ENCODE data around the gene POLN. TPM values are rescaled to one million over a fixed set of nuclear protein-coding genes. Genes with fewer than 3 reads are reported as not detected.

Gene POLN
- total and polyA plus RNA-seq, 12 donors: 0.69 to 10.6 (median 3.0) TPM

- intact Hi-C loops (cut with DNase I): no loop called here
Measured at GRCh38 chr4:2135083-2135482, 106.8 kb downstream of the POLN start.

GRCh38 chr4:2132438-2132837 is 109.5 kb downstream of the POLN start:
- no peak for DNase-seq
- Histone ChIP-seq H3K4me3 (no peak overlapping the region), H3K27me3 (no peaks in the 10 kb centered on the region), H3K4me1 (replicated peaks in 1 of 2) (no peaks in the 10 kb centered on the region), H3K27ac (no peak overlapping the region), H3K36me3 (replicated peaks in 1 of 2) (no peaks in the 10 kb centered on the region), H3K9me3 (replicated peaks in 1 of 3) (peaks cover 0 to 4% (median 0%) of the 10 kb centered on the region in 3 donors)
- no peak for TF ChIP-seq POLR2A (IDR thresholded peaks at IDR 0.05)
- no peak for TF ChIP-seq CTCF (IDR thresholded peaks at IDR 0.05)
- intact Hi-C loops (cut with DNase I): no loop called here

More at GRCh38 chr4:2135083-2135482, 106.8 kb downstream of the POLN start:
- TF ChIP-seq POLR2A (IDR thresholded peaks at IDR 0.05): no peak
- no peak for TF ChIP-seq CTCF (IDR thresholded peaks at IDR 0.05)
- Histone ChIP-seq H3K9me3 (replicated peaks in 1 of 3) (peaks cover 0 to 4% (median 0%) of the 10 kb centered on the region in 3 donors), H3K27me3 (no peaks in the 10 kb centered on the region), H3K4me3 (no peak overlapping the region), H3K4me1 (replicated peaks in 1 of 2) (no peaks in the 10 kb centered on the region), H3K27ac (no peak overlapping the region), H3K36me3 (replicated peaks in 1 of 2) (no peaks in the 10 kb centered on the region)
- DNase-seq: peak in 2 of 7 donors; percentile 14 to 18
- WGBS, 4 donors: 42 to 70% (median 63%) methylated on average over 5 to 8 of the region's 8 CpGs

- Histone ChIP-seq H3K36me3 (replicated peaks in 1 of 2) (no peaks in the 10 kb centered on the region), H3K4me1 (replicated peaks in 1 of 2) (no peaks in the 10 kb centered on the region), H3K27ac (no peak overlapping the region), H3K4me3 (no peak overlapping the region), H3K27me3 (no peaks in the 10 kb centered on the region), H3K9me3 (replicated peaks in 1 of 3) (peaks cover 0 to 2% (median 0%) of the 10 kb centered on the region in 3 donors)
- TF ChIP-seq CTCF (IDR thresholded peaks at IDR 0.05) (no peak), POLR2A (IDR thresholded peaks at IDR 0.05) (no peak)
- intact Hi-C loops (cut with DNase I): no loop called here
- no peak for DNase-seq
- WGBS, 4 donors: 82 to 85% (median 84%) methylated on average over 20 of the region's 20 CpGs
Measured at GRCh38 chr4:2127609-2128332, 114.2 kb downstream of the POLN start.

- Histone ChIP-seq H3K36me3 (replicated peaks in 1 of 2) (no peaks in the 10 kb centered on the region), H3K4me3 (no peak overlapping the region), H3K27ac (no peak overlapping the region), H3K27me3 (no peaks in the 10 kb centered on the region), H3K9me3 (replicated peaks in 1 of 3) (no peaks in the 10 kb centered on the region), H3K4me1 (replicated peaks in 1 of 2) (no peaks in the 10 kb centered on the region)
- intact Hi-C loops (cut with DNase I): no loop called here
- TF ChIP-seq POLR2A (IDR thresholded peaks at IDR 0.05): no peak
- TF ChIP-seq CTCF (IDR thresholded peaks at IDR 0.05): no peak
- WGBS, 4 donors: 91 to 95% (median 93%) methylated on average over 23 to 24 of the region's 24 CpGs
- no peak for DNase-seq
Measured at GRCh38 chr4:2126309-2127043, 115.4 kb downstream of the POLN start.
